Epithelial cell of prostate (primary cell): Measurements from ENCODE around the gene CRYZ.
"Not testable (repeated sequence)": the region's sequence is repeated elsewhere in the genome, so short reads cannot be mapped to it uniquely, and the experiment has no call there.

ENCODE experiments used
- DNase-seq: peaks from one replicate; pipeline ENCODE4 v3.0.0-alpha.2; 2011; ENCODE audit warnings: low read depth, low spot score
- H3K27ac ChIP-seq: fragments of 450-650 bp; 2 replicates; pipeline ENCODE4 v1.5.1; 2017; ENCODE audit warnings: mild to moderate bottlenecking

The CRYZ gene, protein sequence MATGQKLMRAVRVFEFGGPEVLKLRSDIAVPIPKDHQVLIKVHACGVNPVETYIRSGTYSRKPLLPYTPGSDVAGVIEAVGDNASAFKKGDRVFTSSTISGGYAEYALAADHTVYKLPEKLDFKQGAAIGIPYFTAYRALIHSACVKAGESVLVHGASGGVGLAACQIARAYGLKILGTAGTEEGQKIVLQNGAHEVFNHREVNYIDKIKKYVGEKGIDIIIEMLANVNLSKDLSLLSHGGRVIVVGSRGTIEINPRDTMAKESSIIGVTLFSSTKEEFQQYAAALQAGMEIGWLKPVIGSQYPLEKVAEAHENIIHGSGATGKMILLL

GRCh38 chr1:74732960-74733603 is at the start of gene CRYZ, which contains the start of gene TYW3:
Gene CRYZ (minus strand): TSS chr1:74733050. CDS start chr1:74724821, 8,229 bp downstream.
Gene TYW3 (plus strand): TSS chr1:74733152. CDS start chr1:74733245, 93 bp downstream.
- peak; percentile 66 for DNase-seq
- peak within 1 kb of the TSS; percentile 85 for H3K27ac ChIP-seq

- DNase-seq = no peak
- H3K27ac ChIP-seq = no peak overlapping the region
Observed at GRCh38 chr1:74780594-74780993, 47.7 kb upstream of the CRYZ start.

- DNase-seq = no peak
- H3K27ac ChIP-seq = no peak overlapping the region
Observed at GRCh38 chr1:74779750-74780149, 46.9 kb upstream of the CRYZ start.

- no peak for DNase-seq
- H3K27ac ChIP-seq = no peak overlapping the region
Observed at GRCh38 chr1:74777525-74777924, 44.7 kb upstream of the CRYZ start.

DNA sequence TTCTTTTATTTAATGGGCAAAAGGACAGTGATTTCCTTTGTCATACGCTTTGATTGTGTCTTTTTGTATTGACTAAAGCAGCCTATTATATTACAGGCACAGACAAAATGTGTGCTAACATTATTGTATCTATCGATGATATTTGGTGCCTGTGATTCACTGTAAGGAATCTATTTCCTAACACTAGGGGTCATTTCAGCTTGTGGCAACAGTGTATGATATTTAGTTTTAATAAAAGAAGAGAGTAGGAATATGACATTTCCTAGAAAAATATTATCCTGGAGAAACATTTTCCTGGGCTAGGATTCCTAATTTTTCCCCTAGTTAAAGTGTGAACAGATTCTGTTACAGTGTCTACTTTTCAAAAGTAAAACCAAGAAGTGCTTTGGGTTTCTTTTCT is 42.9 kb upstream of the CRYZ start:
- no peak for DNase-seq
- no peak overlapping the region for H3K27ac ChIP-seq

DNA sequence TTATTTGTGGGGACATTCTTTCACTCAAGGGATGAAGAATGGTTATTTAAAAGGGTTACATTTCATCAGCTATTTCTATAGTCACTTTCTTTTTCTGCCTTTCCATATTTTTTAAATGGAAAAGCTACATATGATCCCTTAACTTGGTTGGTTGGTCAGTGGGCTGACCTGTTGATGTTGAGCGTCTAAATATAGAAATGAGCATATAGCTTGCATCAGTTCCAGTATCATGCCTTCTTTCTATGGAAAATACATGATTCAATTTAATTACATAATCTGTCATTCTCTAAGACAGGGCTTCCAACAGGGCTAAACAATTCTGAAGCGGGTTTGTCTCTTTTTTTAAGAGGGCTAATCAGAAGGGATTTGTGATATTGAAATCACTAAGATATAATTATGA is 40.7 kb upstream of the CRYZ start:
- no peak for DNase-seq

GRCh38 chr1:74772945-74773344 is 40.1 kb upstream of the CRYZ start:
- DNase-seq = no peak

More for the DNA sequence above, 40.7 kb upstream of the CRYZ start:
- H3K27ac ChIP-seq = no peak overlapping the region

GRCh38 chr1:74771913-74772515 is 39.2 kb upstream of the CRYZ start:
- DNase-seq = no peak

More at GRCh38 chr1:74772945-74773344, 40.1 kb upstream of the CRYZ start:
- no peak overlapping the region for H3K27ac ChIP-seq

GRCh38 chr1:74767490-74767889 is 34.6 kb upstream of the CRYZ start:
- no peak for DNase-seq
- no peak overlapping the region for H3K27ac ChIP-seq

More at GRCh38 chr1:74771913-74772515, 39.2 kb upstream of the CRYZ start:
- no peak overlapping the region for H3K27ac ChIP-seq

DNA sequence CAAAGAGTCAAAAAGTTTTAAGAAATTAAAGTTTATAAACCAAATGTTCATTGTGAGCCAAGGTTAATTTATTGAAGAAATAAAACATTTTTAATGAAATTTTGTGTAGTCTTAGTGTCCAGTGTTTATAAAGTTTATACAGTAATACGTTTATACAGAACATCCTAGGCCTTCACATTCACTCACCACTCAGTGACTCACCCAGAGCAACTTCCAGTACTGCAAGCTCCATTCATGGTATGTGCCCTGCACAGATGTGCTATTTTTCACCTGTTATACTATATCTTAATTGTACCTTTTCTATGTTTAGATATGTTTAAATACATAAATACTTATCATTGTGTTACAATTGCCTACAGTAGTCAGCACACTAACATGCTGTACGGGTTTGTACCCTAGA is 33.7 kb upstream of the CRYZ start:
- no peak for DNase-seq
- no peak overlapping the region for H3K27ac ChIP-seq

DNA sequence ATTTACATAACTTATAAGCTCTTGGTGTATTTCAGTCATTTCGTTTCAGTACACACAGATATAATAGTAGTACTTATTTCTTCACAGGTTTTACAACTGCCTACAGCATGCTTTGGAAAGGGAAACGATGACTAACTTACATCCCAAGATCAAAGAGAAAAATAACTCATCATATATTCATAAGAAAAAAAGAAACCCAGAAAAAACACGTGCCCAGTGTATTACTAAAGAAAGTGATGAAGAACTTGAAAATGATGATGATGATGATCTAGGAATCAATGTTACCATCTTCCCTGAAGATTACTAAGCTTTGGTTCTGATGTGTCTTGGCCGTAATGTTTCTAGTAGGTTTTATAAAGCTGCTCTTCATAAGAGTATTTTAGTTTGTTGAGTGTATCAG is 31.0 kb upstream of the CRYZ start:
- H3K27ac ChIP-seq = no peak overlapping the region
- DNase-seq = no peak

GRCh38 chr1:74756650-74757049 is 23.8 kb upstream of the CRYZ start:
- not testable (repeated sequence) for DNase-seq, H3K27ac ChIP-seq

GRCh38 chr1:74755475-74755874 is 22.6 kb upstream of the CRYZ start:
- H3K27ac ChIP-seq = no peak overlapping the region
- no peak for DNase-seq

DNA sequence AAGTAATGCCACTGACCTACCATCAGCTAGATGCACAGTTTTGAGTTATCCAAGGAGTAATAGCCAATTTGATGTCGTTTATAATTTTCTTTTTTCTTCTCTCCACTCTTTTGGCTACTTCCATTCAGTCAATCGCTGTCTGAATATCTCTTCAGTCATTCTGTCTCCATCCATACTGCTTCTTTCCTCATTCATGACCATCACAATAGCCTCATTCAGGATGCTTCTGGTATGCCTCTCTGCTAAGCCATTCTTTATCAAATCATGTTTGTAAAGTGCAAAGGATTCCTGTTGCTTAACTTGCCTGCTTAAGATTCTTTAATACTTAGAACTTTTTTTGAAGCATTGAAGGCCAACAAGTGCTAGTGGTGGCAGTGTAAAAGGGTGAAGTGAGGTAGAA is 20.3 kb upstream of the CRYZ start:
- DNase-seq = no peak
- H3K27ac ChIP-seq = no peak overlapping the region

DNA sequence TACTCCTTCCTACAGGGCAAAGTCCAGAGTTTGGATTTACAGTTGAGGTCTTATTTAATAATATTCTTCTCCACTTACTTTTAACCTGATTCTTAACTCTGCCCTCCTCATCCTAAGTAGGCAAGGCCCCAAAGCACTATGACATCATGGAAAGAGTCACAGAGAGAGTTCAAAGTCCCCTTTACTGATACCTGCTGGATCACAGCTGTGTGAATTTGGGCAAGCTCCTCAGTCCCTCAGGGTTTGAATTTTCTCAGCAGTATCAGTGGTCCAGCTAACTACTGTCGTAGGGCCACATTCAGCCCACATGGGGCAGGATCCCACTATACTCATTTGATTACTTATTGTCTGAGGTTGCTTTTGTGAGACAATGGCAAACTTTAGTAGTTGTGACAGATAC is 16.1 kb upstream of the CRYZ start:
- no peak overlapping the region for H3K27ac ChIP-seq
- DNase-seq = no peak

- DNase-seq, H3K27ac ChIP-seq: not testable (repeated sequence)
Observed at GRCh38 chr1:74745247-74745646, 12.4 kb upstream of the CRYZ start.

DNA sequence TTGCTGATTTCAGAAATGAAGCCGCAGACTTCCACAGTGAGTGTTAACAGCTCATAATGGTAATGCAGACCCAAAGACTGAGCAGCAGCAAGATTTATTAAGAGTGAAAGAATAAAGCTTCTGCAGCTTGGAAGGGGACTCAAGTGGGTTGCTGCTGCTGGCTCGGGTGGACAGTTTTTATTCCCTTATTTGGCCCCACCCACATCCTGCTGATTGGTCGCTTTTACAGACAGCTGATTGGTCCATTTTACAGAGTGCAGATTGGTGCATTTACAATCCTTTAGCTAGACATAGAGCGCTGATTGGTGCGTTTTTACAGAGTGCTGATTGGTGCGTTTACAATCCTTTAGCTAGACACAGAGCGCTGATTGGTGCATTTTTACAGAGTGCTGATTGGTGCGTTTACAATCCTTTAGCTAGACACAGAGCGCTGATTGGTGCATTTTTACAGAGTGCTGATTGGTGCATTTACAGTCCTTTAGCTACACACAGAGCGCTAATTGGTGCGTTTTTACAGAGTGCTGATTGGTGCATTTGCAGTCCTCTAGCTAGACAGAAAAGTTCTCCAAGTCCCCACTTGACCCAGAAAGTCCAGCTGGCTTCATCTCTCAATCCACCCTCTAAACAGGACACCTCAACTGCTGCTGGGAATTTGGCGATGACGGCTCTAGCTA is 7.6 kb upstream of the CRYZ start:
- not testable (repeated sequence) for DNase-seq, H3K27ac ChIP-seq

- no peak for DNase-seq
- no peak overlapping the region for H3K27ac ChIP-seq
Observed at GRCh38 chr1:74737333-74737732, 4.5 kb upstream of the CRYZ start.

DNA sequence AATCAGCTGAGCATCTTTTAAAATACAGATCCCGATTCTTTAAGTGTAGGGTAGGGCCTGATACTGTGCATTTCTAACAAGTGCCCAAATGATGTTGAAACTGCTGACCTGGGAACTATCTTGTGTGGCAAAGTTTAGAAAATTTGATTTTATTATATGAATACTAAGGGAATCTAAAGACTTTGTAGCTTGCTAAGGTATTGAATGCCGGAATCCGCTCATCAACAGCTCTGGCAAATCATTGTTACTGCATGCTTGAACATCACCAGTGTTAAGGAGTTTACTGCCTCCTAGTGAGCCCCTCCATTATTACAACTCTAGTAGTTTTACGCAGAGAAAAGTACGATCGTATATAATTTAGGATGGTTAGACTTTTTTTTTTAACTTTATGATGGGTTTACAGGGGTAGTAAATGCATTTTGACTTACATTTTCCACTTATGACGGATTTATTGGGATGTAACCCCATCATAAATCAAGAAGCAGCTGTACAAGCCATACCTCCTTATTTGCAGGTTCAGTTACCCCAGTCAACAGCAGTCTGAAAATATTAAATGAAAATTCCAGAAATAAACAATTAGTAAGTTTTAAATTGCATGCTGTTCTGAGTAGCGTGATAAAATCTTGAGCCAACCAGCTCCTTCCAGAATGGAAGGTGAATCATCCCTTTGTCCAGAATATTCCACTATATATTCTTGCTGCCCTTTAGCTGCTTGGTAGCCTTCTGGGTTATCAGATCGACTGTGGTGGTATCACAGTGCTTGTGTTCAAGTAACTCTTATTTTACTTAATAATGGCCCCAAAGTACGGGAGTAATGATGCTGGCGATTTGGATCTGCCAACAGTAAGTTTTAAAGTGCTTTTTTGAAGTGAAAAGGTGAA is 994 bp upstream of the CRYZ start:
- peak overlapping the region; percentile 85 for H3K27ac ChIP-seq
- DNase-seq = peak; percentile 27
